WTC11 (cell line): ENCODE measurements around the gene ARHGAP10. TPM values are rescaled to one million over a fixed set of nuclear protein-coding genes. Genes with fewer than 3 reads are reported as not detected.

Experiments
- ATAC-seq: fragments of 200-7000 bp; cut with Tn5 transposase; 2 replicates; pipeline ENCODE4 v1.10.0; 2021; ENCODE audit warnings: mild to moderate bottlenecking, moderate library complexity
- CTCF ChIA-PET: fragments of 300-600 bp; sonication (Branson Sonifier 250); formaldehyde crosslinking; loops from one replicate; lab custom pipeline; 2021; ENCODE audit warnings: antibody characterized with exemption; lab: Charles Lee
- POLR2A ChIA-PET: fragments of 350-600 bp; sonication (Branson Sonifier 250); formaldehyde crosslinking; loops from one replicate; lab custom pipeline; 2021; ENCODE audit warnings: antibody characterized with exemption; lab: Charles Lee
- DNase-seq: peaks from one replicate; pipeline ENCODE4 v3.0.0; 2021; ENCODE audit warnings: low spot score
- H3K27ac Mint-ChIP-seq: 2 replicates; pipeline ENCODE4 v1.8.0; 2021; ENCODE audit warnings: mixed read lengths
- H3K27me3 Mint-ChIP-seq: 2 replicates; pipeline ENCODE4 v1.8.0; 2021; ENCODE audit warnings: low read depth, mild to moderate bottlenecking, moderate library complexity, mixed read lengths
- H3K36me3 Mint-ChIP-seq: 2 replicates; pipeline ENCODE4 v1.8.0; 2021; ENCODE audit warnings: mixed read lengths
- H3K4me1 Mint-ChIP-seq: 2 replicates; pipeline ENCODE4 v1.8.0; 2022; ENCODE audit warnings: mixed read lengths
- H3K4me3 Mint-ChIP-seq: 2 replicates; pipeline ENCODE4 v1.8.0; 2021; ENCODE audit warnings: mild to moderate bottlenecking, moderate library complexity, mixed read lengths
- H3K9me3 Mint-ChIP-seq: 2 replicates; pipeline ENCODE4 v1.8.0; 2021; ENCODE audit warnings: mixed read lengths
- ARID4B ChIP-seq: sonication (generic); formaldehyde crosslinking; IDR thresholded peaks from 2 replicates; pipeline ENCODE4 v1.8.0; 2023; ENCODE audit warnings: missing genetic modification reagents, mild to moderate bottlenecking, borderline replicate concordance
- ATF6 ChIP-seq: sonication (generic); formaldehyde crosslinking; IDR thresholded peaks from 2 replicates; pipeline ENCODE4 v1.8.1; 2023; ENCODE audit warnings: mild to moderate bottlenecking, missing genetic modification reagents
- CDX4 ChIP-seq: fragments of 250-450 bp; sonication (Bioruptor Pico); IDR thresholded peaks from 2 replicates; pipeline ENCODE4 v1.9.0; 2021; ENCODE audit warnings: moderate library complexity, mild to moderate bottlenecking, inconsistent platforms, borderline replicate concordance
- ELF4 ChIP-seq: sonication (generic); formaldehyde crosslinking; IDR thresholded peaks from 2 replicates; pipeline ENCODE4 v1.8.1; 2022; ENCODE audit warnings: low read depth, mild to moderate bottlenecking, moderate library complexity, missing genetic modification reagents
- HMGXB4 ChIP-seq: sonication (generic); formaldehyde crosslinking; IDR thresholded peaks from 2 replicates; pipeline ENCODE4 v1.8.1; 2023; ENCODE audit warnings: mild to moderate bottlenecking, moderate library complexity, missing genetic modification reagents
- JAZF1 ChIP-seq: fragments of 250-450 bp; sonication (Bioruptor Pico); IDR thresholded peaks from 2 replicates; pipeline ENCODE4 v1.9.0; 2021; ENCODE audit warnings: moderate library complexity, mild to moderate bottlenecking, inconsistent platforms
- NFYB ChIP-seq: sonication (generic); formaldehyde crosslinking; conservative IDR thresholded peaks from 2 replicates; pipeline ENCODE4 v1.8.0; 2022; ENCODE audit warnings: low read depth, missing genetic modification reagents
- NR2C2 ChIP-seq: sonication (generic); formaldehyde crosslinking; IDR thresholded peaks from 2 replicates; pipeline ENCODE4 v1.8.0; 2022; ENCODE audit warnings: mild to moderate bottlenecking, missing genetic modification reagents
- PRRX2 ChIP-seq: fragments of 250-450 bp; sonication (Bioruptor Pico); IDR thresholded peaks from 2 replicates; pipeline ENCODE4 v1.8.0; 2021; ENCODE audit warnings: mild to moderate bottlenecking
- TEAD1 ChIP-seq: sonication (generic); formaldehyde crosslinking; IDR thresholded peaks from 2 replicates; pipeline ENCODE4 v1.8.0; 2022; ENCODE audit warnings: mild to moderate bottlenecking, missing genetic modification reagents
- TP53 ChIP-seq: sonication (generic); formaldehyde crosslinking; IDR thresholded peaks from 2 replicates; pipeline ENCODE4 v1.8.1; 2023; ENCODE audit warnings: mild to moderate bottlenecking, missing genetic modification reagents
- ZBTB21 ChIP-seq: sonication (generic); formaldehyde crosslinking; IDR thresholded peaks from 2 replicates; pipeline ENCODE4 v1.8.1; 2023; ENCODE audit warnings: mild to moderate bottlenecking, missing genetic modification reagents, borderline replicate concordance
- ZNF219 ChIP-seq: sonication (generic); formaldehyde crosslinking; IDR thresholded peaks from 2 replicates; pipeline ENCODE4 v1.8.0; 2023; ENCODE audit warnings: missing genetic modification reagents, mild to moderate bottlenecking, borderline replicate concordance
- ZNF232 ChIP-seq: sonication (generic); formaldehyde crosslinking; IDR thresholded peaks from 2 replicates; pipeline ENCODE4 v1.8.0; 2022; ENCODE audit warnings: mild to moderate bottlenecking, missing genetic modification reagents
- ZNF423 ChIP-seq: fragments of 250-450 bp; sonication (Bioruptor Pico); IDR thresholded peaks from 2 replicates; pipeline ENCODE4 v2.1.2; 2022; ENCODE audit warnings: mild to moderate bottlenecking, moderate library complexity
- ZNF671 ChIP-seq: fragments of 250-450 bp; sonication (Bioruptor Pico); IDR thresholded peaks from 2 replicates; pipeline ENCODE4 v1.8.0; 2021; ENCODE audit warnings: mild to moderate bottlenecking
- total RNA-seq: library from RNA; stranded (reverse); gene quantifications from 3 replicates; pipeline ENCODE4 v1.2.3, GENCODE V29; 2021
- TF ChIP-seq, protein P1 (sequence below): sonication (generic); formaldehyde crosslinking; IDR thresholded peaks from 2 replicates; pipeline ENCODE4 v1.8.1; 2023; ENCODE audit warnings: mild to moderate bottlenecking, missing genetic modification reagents, borderline replicate concordance
- TF ChIP-seq, protein P2 (sequence below): sonication (generic); formaldehyde crosslinking; IDR thresholded peaks from 2 replicates; pipeline ENCODE4 v1.8.1; 2022; ENCODE audit warnings: low read depth, mild to moderate bottlenecking, moderate library complexity, missing genetic modification reagents, borderline replicate concordance

The ARHGAP10 gene
- total RNA-seq, 1 experiment from 2014 or later = 9.6 TPM

DNA sequence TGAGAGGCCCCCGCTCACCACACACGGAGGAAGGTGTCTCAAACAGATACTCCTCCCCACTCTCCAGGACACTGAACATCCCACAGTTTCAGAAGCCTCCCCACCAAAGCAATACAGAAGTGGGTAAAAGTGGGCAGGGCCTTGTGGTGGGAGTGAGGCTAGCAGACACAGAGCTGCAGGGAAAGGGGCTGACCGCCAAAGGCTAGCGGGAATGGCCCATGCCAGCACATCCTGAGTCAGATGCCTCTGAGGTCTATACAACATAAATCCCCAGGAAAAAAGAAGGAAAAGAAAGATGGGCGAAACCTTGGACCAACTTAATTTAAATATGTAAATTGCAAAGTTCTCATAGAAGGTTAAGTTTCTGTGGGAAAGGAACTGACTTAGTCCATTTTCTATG, 21.9 kb upstream of the ARHGAP10 start:
- TF ChIP-seq NFYB (no peak), ATF6 (CRISPR knock-in tag) (no peak), ZNF232 (CRISPR knock-in tag) (no peak), PRRX2 (no peak), NR2C2 (CRISPR knock-in tag) (no peak), HMGXB4 (no peak), ZNF671 (CRISPR knock-in tag) (no peak), CDX4 (no peak), ZNF423 (no peak), ZBTB21 (CRISPR knock-in tag) (no peak), TP53 (no peak), ZNF219 (no peak), ARID4B (CRISPR knock-in tag) (no peak), ELF4 (CRISPR knock-in tag) (no peak), TEAD1 (CRISPR knock-in tag) (no peak), JAZF1 (CRISPR knock-in tag) (no peak)
- TF ChIP-seq, protein P1, sequence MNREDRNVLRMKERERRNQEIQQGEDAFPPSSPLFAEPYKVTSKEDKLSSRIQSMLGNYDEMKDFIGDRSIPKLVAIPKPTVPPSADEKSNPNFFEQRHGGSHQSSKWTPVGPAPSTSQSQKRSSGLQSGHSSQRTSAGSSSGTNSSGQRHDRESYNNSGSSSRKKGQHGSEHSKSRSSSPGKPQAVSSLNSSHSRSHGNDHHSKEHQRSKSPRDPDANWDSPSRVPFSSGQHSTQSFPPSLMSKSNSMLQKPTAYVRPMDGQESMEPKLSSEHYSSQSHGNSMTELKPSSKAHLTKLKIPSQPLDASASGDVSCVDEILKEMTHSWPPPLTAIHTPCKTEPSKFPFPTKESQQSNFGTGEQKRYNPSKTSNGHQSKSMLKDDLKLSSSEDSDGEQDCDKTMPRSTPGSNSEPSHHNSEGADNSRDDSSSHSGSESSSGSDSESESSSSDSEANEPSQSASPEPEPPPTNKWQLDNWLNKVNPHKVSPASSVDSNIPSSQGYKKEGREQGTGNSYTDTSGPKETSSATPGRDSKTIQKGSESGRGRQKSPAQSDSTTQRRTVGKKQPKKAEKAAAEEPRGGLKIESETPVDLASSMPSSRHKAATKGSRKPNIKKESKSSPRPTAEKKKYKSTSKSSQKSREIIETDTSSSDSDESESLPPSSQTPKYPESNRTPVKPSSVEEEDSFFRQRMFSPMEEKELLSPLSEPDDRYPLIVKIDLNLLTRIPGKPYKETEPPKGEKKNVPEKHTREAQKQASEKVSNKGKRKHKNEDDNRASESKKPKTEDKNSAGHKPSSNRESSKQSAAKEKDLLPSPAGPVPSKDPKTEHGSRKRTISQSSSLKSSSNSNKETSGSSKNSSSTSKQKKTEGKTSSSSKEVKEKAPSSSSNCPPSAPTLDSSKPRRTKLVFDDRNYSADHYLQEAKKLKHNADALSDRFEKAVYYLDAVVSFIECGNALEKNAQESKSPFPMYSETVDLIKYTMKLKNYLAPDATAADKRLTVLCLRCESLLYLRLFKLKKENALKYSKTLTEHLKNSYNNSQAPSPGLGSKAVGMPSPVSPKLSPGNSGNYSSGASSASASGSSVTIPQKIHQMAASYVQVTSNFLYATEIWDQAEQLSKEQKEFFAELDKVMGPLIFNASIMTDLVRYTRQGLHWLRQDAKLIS (CRISPR knock-in tag) = no peak
- TF ChIP-seq, protein P2, sequence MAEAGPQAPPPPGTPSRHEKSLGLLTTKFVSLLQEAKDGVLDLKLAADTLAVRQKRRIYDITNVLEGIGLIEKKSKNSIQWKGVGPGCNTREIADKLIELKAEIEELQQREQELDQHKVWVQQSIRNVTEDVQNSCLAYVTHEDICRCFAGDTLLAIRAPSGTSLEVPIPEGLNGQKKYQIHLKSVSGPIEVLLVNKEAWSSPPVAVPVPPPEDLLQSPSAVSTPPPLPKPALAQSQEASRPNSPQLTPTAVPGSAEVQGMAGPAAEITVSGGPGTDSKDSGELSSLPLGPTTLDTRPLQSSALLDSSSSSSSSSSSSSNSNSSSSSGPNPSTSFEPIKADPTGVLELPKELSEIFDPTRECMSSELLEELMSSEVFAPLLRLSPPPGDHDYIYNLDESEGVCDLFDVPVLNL (CRISPR knock-in tag) = no peak
- no peak for ATAC-seq
- H3K27ac Mint-ChIP-seq = no peak overlapping the region
- DNase-seq = no peak
- POLR2A ChIA-PET = interaction anchor here (1.4 kb wide), 1 partner anchor 93 kb away, joined by 3 read pairs; the partner anchor contains the start of gene TMEM184C
- no peaks in the 10 kb centered on the region for H3K36me3 Mint-ChIP-seq
- no peak overlapping the region for H3K4me3 Mint-ChIP-seq
- peaks cover 10% of the 10 kb centered on the region for H3K4me1 Mint-ChIP-seq
- H3K27me3 Mint-ChIP-seq = no peaks in the 10 kb centered on the region
- CTCF ChIA-PET = interaction anchor here (0.6 to 1.5 kb wide), 3 partner anchors 65 to 157 kb away, joined by 3 to 6 read pairs (median 5); no protein-coding TSS in a partner anchor
- H3K9me3 Mint-ChIP-seq = 0 out of 2 replicates have a peak, but pooled peaks cover 3% of the 10 kb centered on the region
